Mucosa of descending colon (tissue), 3 donors: ENCODE data around the gene CDK6. TPM values are rescaled to one million over a fixed set of nuclear protein-coding genes. Genes with fewer than 3 reads are reported as not detected.

Source experiments
- ATAC-seq: fragments of 200-7000 bp; cut with Tn5 transposase; one replicate; pipeline ENCODE4 v1.9.1; 2020; ENCODE audit warnings: mild to moderate bottlenecking, moderate library complexity
- DNase-seq, 3 donors: peaks; one replicate each; pipeline ENCODE4 v3.0.0-alpha.2; 2020
- H3K36me3 ChIP-seq: fragments of 200-600 bp; one replicate; pipeline ENCODE4 v1.8.0; 2021; ENCODE audit warnings: low read depth, mild to moderate bottlenecking
- H3K4me1 ChIP-seq: fragments of 200-600 bp; one replicate; pipeline ENCODE4 v1.8.0; 2021; ENCODE audit warnings: low read depth, mild to moderate bottlenecking
- H3K4me3 ChIP-seq: fragments of 200-600 bp; one replicate; pipeline ENCODE4 v1.8.0; 2021; ENCODE audit warnings: mild to moderate bottlenecking
- H3K9me3 ChIP-seq: fragments of 200-600 bp; one replicate; pipeline ENCODE4 v1.8.0; 2021; ENCODE audit warnings: mild to moderate bottlenecking
- intact Hi-C, 2 donors: fragments of 100-400 bp; cut with DNase I in 1 of 2; cut with micrococcal nuclease in 1 of 2; formaldehyde crosslinking; loops; one replicate each; pipeline versions ENCODE4 v1.11.0 to v1.11.1; 2022; cut with DNase I, micrococcal nuclease
- total RNA-seq, 3 donors: library from RNA; stranded (reverse); fragmentation: NEBNext Ultra II Directional in 2 of 3; extraction: Animal tissue kit (Norgen Biotek cat#: 25700) in 2 of 3; gene quantifications; one replicate each; pipeline versions ENCODE4 v1.2.1 to v1.2.4, GENCODE V29; 2021 to 2023
- TF ChIP-seq, protein P1 (sequence below): fragments of 200-600 bp; IDR thresholded peaks from one replicate; pipeline ENCODE4 v1.8.0; 2022; ENCODE audit warnings: antibody characterized with exemption, mild to moderate bottlenecking
- donor health status: DM: no; HTN: no; CAD: no; lungs with moderate emphysema.
- donor health status: DM: no; HTN: no; CAD: no.
- donor health status: DM: no; HTN: yes; CAD: no.

The CDK6 gene
- total RNA-seq, 3 donors from 2014 or later = 23.4 to 52.4 (median 33.1) TPM

DNA sequence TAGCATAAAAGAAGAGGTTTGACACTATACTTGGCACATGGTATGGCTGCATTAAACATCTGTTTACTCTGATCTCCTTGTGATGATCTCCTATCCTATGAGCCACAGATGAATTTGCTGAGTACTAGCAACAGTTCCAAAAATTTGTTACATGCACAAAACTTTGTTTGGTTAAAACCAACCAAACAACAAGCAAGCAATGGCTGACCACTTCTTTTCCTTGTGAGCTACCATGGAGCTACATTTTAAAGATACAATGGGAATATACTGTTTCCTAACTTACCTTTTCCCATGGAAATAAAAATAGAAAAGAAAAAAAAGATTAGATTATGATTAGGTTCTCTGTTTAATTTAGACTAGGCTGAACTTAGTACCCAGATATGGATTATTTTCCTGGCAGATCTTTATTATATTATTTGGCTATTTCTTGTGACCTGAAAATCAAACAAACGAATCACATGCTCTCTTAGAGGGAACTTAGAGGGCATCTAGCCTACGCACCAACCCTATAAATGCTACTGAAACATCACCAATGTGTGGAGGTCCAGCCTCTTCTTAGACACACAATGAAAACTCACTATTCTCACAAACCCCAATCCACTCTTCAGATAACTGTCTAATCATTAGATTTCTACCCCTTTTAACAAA is 166.0 kb downstream of the CDK6 start:
- intact Hi-C loops = no loop called here
- H3K4me3 ChIP-seq = no peak overlapping the region
- ATAC-seq (no peak), DNase-seq (no peak)
- no peaks in the 10 kb centered on the region for H3K36me3 ChIP-seq
- no peaks in the 10 kb centered on the region for H3K4me1 ChIP-seq
- no peaks in the 10 kb centered on the region for H3K9me3 ChIP-seq
- TF ChIP-seq, protein P1, sequence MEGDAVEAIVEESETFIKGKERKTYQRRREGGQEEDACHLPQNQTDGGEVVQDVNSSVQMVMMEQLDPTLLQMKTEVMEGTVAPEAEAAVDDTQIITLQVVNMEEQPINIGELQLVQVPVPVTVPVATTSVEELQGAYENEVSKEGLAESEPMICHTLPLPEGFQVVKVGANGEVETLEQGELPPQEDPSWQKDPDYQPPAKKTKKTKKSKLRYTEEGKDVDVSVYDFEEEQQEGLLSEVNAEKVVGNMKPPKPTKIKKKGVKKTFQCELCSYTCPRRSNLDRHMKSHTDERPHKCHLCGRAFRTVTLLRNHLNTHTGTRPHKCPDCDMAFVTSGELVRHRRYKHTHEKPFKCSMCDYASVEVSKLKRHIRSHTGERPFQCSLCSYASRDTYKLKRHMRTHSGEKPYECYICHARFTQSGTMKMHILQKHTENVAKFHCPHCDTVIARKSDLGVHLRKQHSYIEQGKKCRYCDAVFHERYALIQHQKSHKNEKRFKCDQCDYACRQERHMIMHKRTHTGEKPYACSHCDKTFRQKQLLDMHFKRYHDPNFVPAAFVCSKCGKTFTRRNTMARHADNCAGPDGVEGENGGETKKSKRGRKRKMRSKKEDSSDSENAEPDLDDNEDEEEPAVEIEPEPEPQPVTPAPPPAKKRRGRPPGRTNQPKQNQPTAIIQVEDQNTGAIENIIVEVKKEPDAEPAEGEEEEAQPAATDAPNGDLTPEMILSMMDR = no peak

DNA sequence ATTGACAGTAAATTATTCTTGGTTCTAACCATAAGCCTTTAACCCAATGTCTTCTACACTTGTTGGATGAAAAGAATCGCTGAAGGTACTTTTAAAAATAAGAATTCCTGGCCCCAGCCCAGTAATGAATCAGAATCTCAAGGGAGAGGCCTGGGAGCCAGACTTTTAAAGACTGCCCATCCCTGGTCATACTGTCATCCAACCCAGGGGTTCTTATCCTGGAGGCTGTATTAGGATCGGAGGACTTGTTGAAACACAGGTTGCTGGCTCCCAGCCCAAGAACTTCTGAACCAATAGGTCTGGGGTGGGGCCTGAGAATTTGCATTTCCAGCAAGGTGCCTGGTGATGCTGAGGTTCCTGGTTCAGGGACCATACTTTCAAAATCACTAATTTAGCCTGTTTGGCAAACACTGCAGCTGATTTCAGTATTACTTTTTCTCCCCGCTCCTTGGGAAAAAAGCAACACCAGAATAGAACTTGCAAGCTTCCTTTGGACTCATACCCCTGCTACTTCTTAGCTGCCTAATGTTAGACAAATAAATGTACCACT is 166.7 kb downstream of the CDK6 start:
- no peak overlapping the region for H3K4me3 ChIP-seq
- no peaks in the 10 kb centered on the region for H3K4me1 ChIP-seq
- TF ChIP-seq, protein P1 = no peak
- no peaks in the 10 kb centered on the region for H3K36me3 ChIP-seq
- DNase-seq (no peak), ATAC-seq (no peak)
- H3K9me3 ChIP-seq = no peaks in the 10 kb centered on the region
- intact Hi-C loops = no loop called here

DNA sequence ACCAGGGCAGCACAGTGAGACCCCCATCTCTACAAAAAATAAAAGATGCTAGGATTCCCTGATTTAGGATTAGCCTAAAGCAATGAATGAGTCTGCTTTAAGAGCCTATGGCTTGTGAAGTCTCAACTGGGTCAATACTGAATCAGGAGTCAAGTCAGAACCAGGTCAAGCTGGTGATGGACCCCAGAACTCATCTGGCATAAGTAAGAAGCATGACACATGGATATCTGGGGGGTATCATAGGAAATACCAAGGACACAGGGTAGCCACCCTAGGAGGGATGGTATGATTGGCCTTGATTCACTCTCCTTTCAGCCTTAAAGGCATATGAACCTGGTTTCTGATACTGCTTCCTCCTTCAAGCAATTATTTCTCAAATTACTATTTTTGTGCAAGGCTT is 167.8 kb downstream of the CDK6 start:
- TF ChIP-seq, protein P1 = no peak
- Histone ChIP-seq H3K4me3 (no peak overlapping the region), H3K9me3 (no peaks in the 10 kb centered on the region), H3K4me1 (no peaks in the 10 kb centered on the region), H3K36me3 (no peaks in the 10 kb centered on the region)
- DNase-seq = no peak
- intact Hi-C loops = no loop called here
- no peak for ATAC-seq

DNA sequence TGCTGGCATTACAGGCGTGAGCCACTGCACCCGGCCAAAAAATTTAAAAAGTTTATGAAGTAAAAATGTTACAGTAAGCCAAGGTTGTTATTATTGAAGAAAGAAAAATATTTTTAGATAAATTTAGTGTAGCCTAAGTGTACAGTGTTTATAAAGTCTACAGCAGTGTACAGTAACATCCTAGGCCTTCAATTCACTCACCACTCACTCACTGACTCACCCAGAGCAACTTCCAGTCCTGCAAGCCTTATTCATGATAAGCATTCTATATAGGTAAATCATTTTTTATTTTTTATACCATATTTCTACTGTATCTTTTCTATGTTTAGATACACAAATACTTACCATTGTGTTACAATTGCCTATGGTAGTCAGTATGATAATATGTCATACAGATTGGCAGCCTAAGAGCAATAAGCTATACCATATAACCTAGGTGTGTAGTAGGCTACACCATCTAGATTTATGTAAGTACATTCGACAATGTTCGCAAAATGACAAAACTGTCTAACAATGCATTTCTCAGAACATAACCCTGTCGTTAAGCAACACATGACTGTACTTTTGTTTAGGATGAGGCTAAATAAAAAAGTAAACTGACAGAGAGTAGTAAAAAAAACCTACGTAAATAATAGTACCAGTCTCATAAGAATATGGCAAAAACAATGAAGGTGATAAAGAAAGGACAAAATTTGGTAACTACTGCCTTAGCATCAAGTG is 168.4 kb downstream of the CDK6 start:
- ATAC-seq = peak; percentile 51

DNA sequence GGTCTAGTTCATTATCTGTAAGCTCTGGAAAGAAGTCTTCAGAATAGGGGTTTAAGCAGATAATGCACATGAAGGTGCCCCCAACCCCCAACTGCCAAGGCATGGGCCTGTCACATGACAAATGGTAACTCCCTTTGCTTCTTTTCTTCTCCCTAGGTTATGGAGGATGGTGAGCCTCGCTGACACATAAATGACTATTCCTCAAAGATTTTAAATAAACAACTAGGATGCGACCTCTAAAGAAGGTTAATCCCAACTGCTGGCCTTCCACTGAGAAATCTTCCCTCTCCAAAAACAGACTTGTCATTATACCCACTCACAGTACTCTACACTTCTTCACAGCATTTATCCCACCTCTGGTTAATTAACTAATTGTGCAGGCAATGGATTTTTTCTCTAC is 170.4 kb downstream of the CDK6 start:
- DNase-seq = no peak
- intact Hi-C loops = no loop called here
- no peak for ATAC-seq
- H3K4me3 ChIP-seq = no peak overlapping the region
- no peaks in the 10 kb centered on the region for H3K36me3 ChIP-seq
- TF ChIP-seq, protein P1 = no peak
- H3K4me1 ChIP-seq = no peaks in the 10 kb centered on the region
- H3K9me3 ChIP-seq = no peaks in the 10 kb centered on the region

More for the DNA sequence above, 168.4 kb downstream of the CDK6 start:
- TF ChIP-seq, protein P1 = no peak
- no peak overlapping the region for H3K4me3 ChIP-seq
- no peak for DNase-seq
- H3K9me3 ChIP-seq = no peaks in the 10 kb centered on the region
- intact Hi-C loops = no loop called here
- H3K36me3 ChIP-seq = no peaks in the 10 kb centered on the region
- H3K4me1 ChIP-seq = no peaks in the 10 kb centered on the region
